Activated T-helper 17 cell treated with anti-CD3 and anti-CD28 coated beads, Interleukin-2, amount 50 U/mL, for 72 hours (primary cell): ENCODE data around the gene ATP5IF1. TPM values are rescaled to one million over a fixed set of nuclear protein-coding genes. Genes with fewer than 3 reads are reported as not detected.
A peak's percentile ranks its signal among the peaks of the same experiment; 100 is the strongest.

Source experiments
- ATAC-seq: fragments of 150-1000 bp; cut with Tn5 transposase; replicated peaks from 2 replicates; pipeline ENCODE4 v1.10.0; 2021; ENCODE audit warnings: mild to moderate bottlenecking, moderate library complexity
- H3K27ac Mint-ChIP-seq: one replicate; pipeline ENCODE4 v1.8.0; 2022; ENCODE audit warnings: mixed read lengths
- H3K27me3 Mint-ChIP-seq: one replicate; pipeline ENCODE4 v1.8.0; 2022; ENCODE audit warnings: mixed read lengths
- H3K36me3 Mint-ChIP-seq: one replicate; pipeline ENCODE4 v1.8.0; 2022; ENCODE audit warnings: low read depth, mild to moderate bottlenecking, mixed read lengths
- H3K4me1 Mint-ChIP-seq: one replicate; pipeline ENCODE4 v1.8.0; 2022; ENCODE audit warnings: mixed read lengths
- H3K4me3 Mint-ChIP-seq: one replicate; pipeline ENCODE4 v1.8.0; 2022; ENCODE audit warnings: mild to moderate bottlenecking, mixed read lengths
- H3K9me3 Mint-ChIP-seq: one replicate; pipeline ENCODE4 v1.8.0; 2022; ENCODE audit warnings: mixed read lengths
- total RNA-seq, 2 donors: library from RNA; stranded (reverse); gene quantifications; one replicate each; pipeline ENCODE4 v1.2.3, GENCODE V29; 2022

ATP5IF1 gene
- total RNA-seq, result 100 to 1,000 TPM; 121 to 143 TPM

DNA sequence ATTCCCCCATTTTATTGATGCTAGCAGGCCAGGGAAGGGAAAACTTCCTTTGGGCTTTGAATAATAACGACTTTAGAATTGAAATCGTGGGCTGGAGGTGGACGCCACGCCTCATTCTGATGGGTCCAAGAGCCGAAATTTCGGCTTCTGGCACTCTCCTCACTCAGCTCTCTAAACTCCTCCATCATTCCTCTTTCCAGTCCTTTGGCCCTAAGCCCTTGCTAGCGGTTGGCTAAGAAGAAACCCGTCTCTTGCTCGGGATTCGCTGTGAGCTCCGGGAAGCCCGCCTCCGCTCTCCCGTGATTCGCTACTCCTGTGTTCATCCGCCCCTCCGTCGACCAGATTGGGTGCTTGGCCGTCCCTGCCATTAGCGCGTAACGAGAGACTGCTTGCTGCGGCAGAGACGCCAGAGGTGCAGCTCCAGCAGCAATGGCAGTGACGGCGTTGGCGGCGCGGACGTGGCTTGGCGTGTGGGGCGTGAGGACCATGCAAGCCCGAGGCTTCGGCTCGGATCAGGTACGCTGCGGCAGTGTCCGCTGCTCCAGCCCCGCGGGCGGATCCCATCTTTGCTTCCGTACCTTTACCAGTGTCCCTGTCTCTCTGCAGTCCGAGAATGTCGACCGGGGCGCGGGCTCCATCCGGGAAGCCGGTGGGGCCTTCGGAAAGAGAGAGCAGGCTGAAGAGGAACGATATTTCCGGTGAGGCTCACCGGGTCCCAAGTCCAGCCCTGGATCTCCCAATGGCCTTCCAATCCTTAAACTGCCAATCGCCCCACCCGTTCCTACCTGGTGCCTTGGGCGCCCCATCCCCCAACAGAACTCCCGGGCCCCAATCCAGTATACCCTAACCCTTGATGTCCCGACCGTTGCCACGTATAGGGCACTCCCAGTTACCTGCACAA is at the start of gene ATP5IF1:
TSS of gene ATP5IF1 (plus strand) at position 370 of the 901 bp plus-strand sequence. CDS start at position 430, 60 bp downstream.
- peaks cover 12% of the 10 kb centered on the region for H3K36me3 Mint-ChIP-seq
- ATAC-seq, result peak; percentile 98
- no peaks in the 10 kb centered on the region for H3K9me3 Mint-ChIP-seq
- H3K4me3 Mint-ChIP-seq, result no peak within 1 kb of the TSS
- H3K27me3 Mint-ChIP-seq, result no peaks in the 10 kb centered on the region
- H3K4me1 Mint-ChIP-seq, result peaks cover 10% of the 10 kb centered on the region
- H3K27ac Mint-ChIP-seq, result no peak within 1 kb of the TSS

GRCh38 chr1:28190337-28190979 is 45.5 kb upstream of the ATP5IF1 start:
- no peak overlapping the region for H3K27ac Mint-ChIP-seq
- H3K36me3 Mint-ChIP-seq, result no peaks in the 10 kb centered on the region
- no peaks in the 10 kb centered on the region for H3K4me1 Mint-ChIP-seq

GRCh38 chr1:28190996-28191645 is 44.8 kb upstream of the ATP5IF1 start:
- Mint-ChIP-seq H3K9me3 (no peaks in the 10 kb centered on the region), H3K36me3 (no peaks in the 10 kb centered on the region), H3K4me3 (no peak overlapping the region), H3K4me1 (no peaks in the 10 kb centered on the region), H3K27ac (no peak overlapping the region), H3K27me3 (no peaks in the 10 kb centered on the region)
- no peak for ATAC-seq

More at GRCh38 chr1:28190337-28190979, 45.5 kb upstream of the ATP5IF1 start:
- H3K9me3 Mint-ChIP-seq, result no peaks in the 10 kb centered on the region
- H3K4me3 Mint-ChIP-seq, result no peak overlapping the region
- ATAC-seq, result no peak
- H3K27me3 Mint-ChIP-seq, result no peaks in the 10 kb centered on the region

GRCh38 chr1:28193701-28194161 is 42.2 kb upstream of the ATP5IF1 start:
- peaks cover 15% of the 10 kb centered on the region for H3K4me1 Mint-ChIP-seq

DNA sequence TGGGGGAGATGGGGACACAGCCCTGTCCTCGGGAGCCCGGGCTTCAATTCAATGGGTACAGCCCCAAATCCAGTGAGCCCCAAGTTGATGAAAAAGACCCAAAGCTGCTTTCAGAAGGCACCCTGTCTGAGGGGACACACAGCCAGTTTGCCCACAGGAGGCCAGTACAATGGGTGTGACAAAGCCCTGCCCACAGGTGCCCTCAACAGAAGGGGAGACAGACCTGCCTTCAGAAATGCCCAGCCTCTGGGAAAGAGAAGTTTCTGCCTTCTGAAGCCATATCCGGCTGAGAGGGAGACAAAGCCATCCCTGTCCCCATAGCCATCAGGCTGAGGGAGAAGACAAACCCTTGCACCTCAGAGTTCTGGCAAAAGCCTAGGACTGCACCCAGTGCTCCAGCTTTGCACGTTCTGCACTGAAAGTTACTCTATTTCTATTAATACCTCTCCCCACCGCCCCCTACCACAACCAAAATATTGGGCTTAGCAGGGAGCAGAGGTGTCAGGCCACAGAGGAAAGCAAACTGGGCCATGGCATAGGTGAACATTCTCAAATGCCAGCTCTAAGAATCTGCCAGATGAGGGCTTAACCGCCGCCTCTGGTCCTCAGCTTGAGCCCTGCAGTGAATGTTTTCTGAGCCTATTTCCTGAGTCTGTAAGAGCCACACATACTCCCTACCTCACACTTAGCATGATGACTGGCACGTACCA is 41.4 kb upstream of the ATP5IF1 start:
- ATAC-seq, result no peak
- no peaks in the 10 kb centered on the region for H3K27me3 Mint-ChIP-seq

More at GRCh38 chr1:28193701-28194161, 42.2 kb upstream of the ATP5IF1 start:
- no peaks in the 10 kb centered on the region for H3K9me3 Mint-ChIP-seq
- H3K27ac Mint-ChIP-seq, result no peak overlapping the region
- ATAC-seq, result no peak
- H3K27me3 Mint-ChIP-seq, result no peaks in the 10 kb centered on the region
- peaks cover 22% of the 10 kb centered on the region for H3K36me3 Mint-ChIP-seq
- no peak overlapping the region for H3K4me3 Mint-ChIP-seq

DNA sequence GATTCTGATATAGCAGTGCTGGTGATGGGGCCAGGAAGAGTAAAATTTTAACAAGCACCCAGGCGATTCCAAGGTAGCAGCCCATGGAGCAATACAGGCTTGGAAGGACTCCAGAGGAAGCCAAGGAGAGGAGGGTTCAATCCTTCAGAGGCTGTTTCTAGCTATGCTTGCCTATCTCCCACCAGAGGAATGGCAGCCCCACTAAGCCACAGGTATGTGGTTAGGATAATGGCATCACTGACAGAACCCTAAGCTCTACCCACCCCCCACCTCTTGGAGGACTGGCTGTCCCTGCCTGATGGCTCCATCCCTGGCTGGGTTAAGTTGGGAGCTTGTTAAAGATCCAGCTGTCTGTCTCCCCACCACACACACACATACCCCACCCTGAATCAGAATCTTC is 40.1 kb upstream of the ATP5IF1 start:
- H3K4me3 Mint-ChIP-seq, result no peak overlapping the region
- peaks cover 5% of the 10 kb centered on the region for H3K9me3 Mint-ChIP-seq

More for the DNA sequence above, 41.4 kb upstream of the ATP5IF1 start:
- no peak overlapping the region for H3K27ac Mint-ChIP-seq
- peaks cover 30% of the 10 kb centered on the region for H3K36me3 Mint-ChIP-seq
- H3K4me1 Mint-ChIP-seq, result peaks cover 22% of the 10 kb centered on the region
- peaks cover 4% of the 10 kb centered on the region for H3K9me3 Mint-ChIP-seq
- no peak overlapping the region for H3K4me3 Mint-ChIP-seq

GRCh38 chr1:28196330-28196729 is 39.6 kb upstream of the ATP5IF1 start:
- H3K36me3 Mint-ChIP-seq, result peaks cover 48% of the 10 kb centered on the region
- peaks cover 5% of the 10 kb centered on the region for H3K9me3 Mint-ChIP-seq
- H3K4me1 Mint-ChIP-seq, result peaks cover 39% of the 10 kb centered on the region
- H3K27me3 Mint-ChIP-seq, result no peaks in the 10 kb centered on the region
- no peak for ATAC-seq
- H3K27ac Mint-ChIP-seq, result no peak overlapping the region
- no peak overlapping the region for H3K4me3 Mint-ChIP-seq

More for the DNA sequence above, 40.1 kb upstream of the ATP5IF1 start:
- no peaks in the 10 kb centered on the region for H3K27me3 Mint-ChIP-seq
- no peak for ATAC-seq
- no peak overlapping the region for H3K27ac Mint-ChIP-seq
- H3K4me1 Mint-ChIP-seq, result peaks cover 33% of the 10 kb centered on the region
- peaks cover 43% of the 10 kb centered on the region for H3K36me3 Mint-ChIP-seq

DNA sequence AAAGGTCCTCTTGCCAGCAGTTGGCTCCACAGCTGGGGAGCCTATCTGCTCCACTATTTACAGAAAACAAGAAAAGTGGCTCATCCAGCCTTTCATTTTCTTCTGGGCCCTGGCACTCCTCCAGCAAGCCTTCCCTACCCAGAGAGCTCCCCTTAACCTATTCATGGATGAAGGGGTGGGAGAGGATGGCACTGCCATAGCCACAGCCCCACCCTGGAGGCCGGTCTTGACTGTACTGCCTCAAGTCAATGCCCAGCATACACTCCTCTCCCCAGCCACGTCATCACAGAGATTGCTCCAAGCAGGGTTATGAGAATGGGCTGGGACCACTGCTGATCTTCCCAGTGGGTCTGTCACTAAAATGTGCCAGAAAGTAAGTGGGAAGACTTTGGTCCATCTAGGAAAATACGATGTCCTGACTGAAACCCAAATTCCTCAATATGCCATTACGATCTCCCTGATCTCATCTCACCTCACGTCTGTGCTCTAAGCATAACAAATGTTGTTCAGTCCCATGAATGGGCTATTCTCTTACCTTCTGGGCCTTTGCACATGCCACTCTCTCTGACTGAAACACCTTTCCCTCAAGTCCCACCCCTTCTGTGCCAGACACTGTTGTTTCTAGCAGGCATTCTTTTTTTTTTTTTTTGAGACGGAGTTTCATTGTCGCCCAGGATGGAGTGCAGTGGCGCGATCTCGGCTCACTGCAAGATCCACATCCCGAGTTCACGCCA is 38.1 kb upstream of the ATP5IF1 start:
- Mint-ChIP-seq H3K9me3 (peaks cover 5% of the 10 kb centered on the region), H3K4me3 (peak overlapping the region; percentile 79), H3K27me3 (no peaks in the 10 kb centered on the region), H3K36me3 (peaks cover 64% of the 10 kb centered on the region), H3K27ac (no peak overlapping the region), H3K4me1 (peaks cover 39% of the 10 kb centered on the region)
- no peak for ATAC-seq

- Mint-ChIP-seq H3K4me1 (peaks cover 44% of the 10 kb centered on the region), H3K27ac (peak overlapping the region; percentile 90), H3K4me3 (peak overlapping the region; percentile 79), H3K36me3 (peaks cover 81% of the 10 kb centered on the region), H3K27me3 (no peaks in the 10 kb centered on the region), H3K9me3 (peaks cover 5% of the 10 kb centered on the region)
- ATAC-seq, result peak; percentile 90
Observed at GRCh38 chr1:28199328-28200233, 36.3 kb upstream of the ATP5IF1 start.

DNA sequence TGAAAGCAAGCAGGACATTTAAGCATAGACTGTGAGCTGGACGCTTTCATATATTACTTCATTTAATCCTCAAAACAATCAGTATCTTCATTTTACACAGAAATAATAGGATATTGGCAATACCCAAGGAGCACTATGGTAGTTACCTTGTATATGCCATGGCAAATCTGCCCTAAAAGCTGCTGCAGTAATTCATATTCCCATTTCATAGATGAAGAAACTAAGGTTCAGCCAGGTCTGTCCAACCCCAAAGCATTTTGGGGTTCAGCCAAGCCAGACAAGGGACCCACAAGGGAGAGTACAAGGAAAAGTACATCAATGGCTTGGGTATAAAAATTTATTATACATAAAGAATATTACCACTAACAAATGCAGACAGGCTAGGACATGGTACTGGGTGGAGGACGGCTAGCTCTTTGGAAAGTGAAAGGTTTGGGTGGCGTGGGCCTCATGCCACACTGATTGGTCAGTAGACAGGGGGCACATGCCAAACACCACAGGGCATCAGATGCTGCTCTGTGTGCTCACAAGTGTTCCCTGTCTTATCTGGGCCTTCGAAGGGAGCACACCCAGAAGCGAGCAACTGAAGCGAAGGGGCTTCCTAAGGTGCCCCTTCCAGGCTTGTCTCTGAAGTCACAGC is 35.6 kb upstream of the ATP5IF1 start:
- ATAC-seq, result no peak
- Mint-ChIP-seq H3K9me3 (peaks cover 5% of the 10 kb centered on the region), H3K27me3 (no peaks in the 10 kb centered on the region), H3K4me1 (peaks cover 44% of the 10 kb centered on the region), H3K36me3 (peaks cover 89% of the 10 kb centered on the region), H3K4me3 (peak overlapping the region; percentile 79), H3K27ac (peak overlapping the region; percentile 90)

- Mint-ChIP-seq H3K27ac (no peak overlapping the region), H3K36me3 (peaks cover 92% of the 10 kb centered on the region), H3K4me1 (peaks cover 23% of the 10 kb centered on the region), H3K27me3 (no peaks in the 10 kb centered on the region), H3K9me3 (no peaks in the 10 kb centered on the region), H3K4me3 (no peak overlapping the region)
- no peak for ATAC-seq
Observed at GRCh38 chr1:28205243-28205642, 30.7 kb upstream of the ATP5IF1 start.

- Mint-ChIP-seq H3K4me1 (peaks cover 7% of the 10 kb centered on the region), H3K4me3 (no peak overlapping the region), H3K9me3 (no peaks in the 10 kb centered on the region), H3K27me3 (no peaks in the 10 kb centered on the region), H3K36me3 (peaks cover 92% of the 10 kb centered on the region), H3K27ac (no peak overlapping the region)
- ATAC-seq, result peak; percentile 87
Observed at GRCh38 chr1:28208818-28209441, 27.0 kb upstream of the ATP5IF1 start.
